CD4-positive, alpha-beta T cell (primary cell): Measurements from ENCODE around the gene SERINC1. TPM values are rescaled to one million over a fixed set of nuclear protein-coding genes. Genes with fewer than 3 reads are reported as not detected.

Experiments used
- ATAC-seq: fragments of 200-7000 bp; cut with Tn5 transposase; one replicate; pipeline ENCODE4 v1.10.0; 2022; ENCODE audit warnings: mild to moderate bottlenecking; ENCODE audit not compliant: poor library complexity
- CTCF ChIA-PET: fragments of 350-600 bp; sonication (Branson Sonifier 250); formaldehyde crosslinking; loops from one replicate; lab custom pipeline; 2021; ENCODE audit warnings: antibody characterized with exemption, inconsistent platforms; lab: Charles Lee
- POLR2A ChIA-PET: fragments of 350-600 bp; sonication (Branson Sonifier 250); formaldehyde crosslinking; loops from one replicate; lab custom pipeline; 2021; ENCODE audit warnings: antibody characterized with exemption, inconsistent platforms; lab: Charles Lee
- DNase-seq, 14 experiments: peaks; one replicate each; pipeline ENCODE4 v3.0.0-alpha.2; 2013 to 2020; ENCODE audit warnings: mixed read lengths in 2 of 14
- H3K27ac ChIP-seq, 2 donors: one replicate each; pipeline versions ENCODE4 v1.5.1 to v1.7.0; 2013; ENCODE audit warnings: low read length in 2 of 2, low read depth in 1 of 2, mild to moderate bottlenecking in 1 of 2
- H3K27me3 ChIP-seq, 2 experiments: 1 replicate in 1 of 2; 2 replicates in 1 of 2; pipeline versions ENCODE4 v1.6.1 to v1.7.0; 2013; ENCODE audit warnings: low read length in 2 of 2, control low read depth in 1 of 2, mild to moderate bottlenecking in 1 of 2, moderate library complexity in 1 of 2; ENCODE audit not compliant: insufficient read depth in 2 of 2, control insufficient read depth in 1 of 2
- H3K36me3 ChIP-seq: one replicate; pipeline ENCODE4 v1.6.1; 2013; ENCODE audit warnings: low read length, control low read depth; ENCODE audit not compliant: insufficient read depth
- H3K4me1 ChIP-seq: one replicate; pipeline ENCODE4 v1.6.1; 2013; ENCODE audit warnings: low read length, control low read depth; ENCODE audit not compliant: insufficient read depth
- H3K4me3 ChIP-seq: one replicate; pipeline ENCODE4 v1.5.1; 2013; ENCODE audit warnings: mild to moderate bottlenecking, low read length, moderate library complexity
- H3K9me3 ChIP-seq, 2 experiments: 1 replicate in 1 of 2; 2 replicates in 1 of 2; pipeline versions ENCODE4 v1.6.1 to v1.7.0; 2013; ENCODE audit warnings: low read length in 2 of 2, mild to moderate bottlenecking in 2 of 2, control low read depth in 1 of 2, moderate library complexity in 1 of 2; ENCODE audit not compliant: control insufficient read depth in 1 of 2, insufficient read depth in 1 of 2
- H3K27ac Mint-ChIP-seq: one replicate; pipeline ENCODE4 v1.8.0; 2020; ENCODE audit warnings: mixed read lengths
- H3K27me3 Mint-ChIP-seq: one replicate; pipeline ENCODE4 v1.8.0; 2021; ENCODE audit warnings: mixed read lengths
- H3K36me3 Mint-ChIP-seq: one replicate; pipeline ENCODE4 v1.8.0; 2021; ENCODE audit warnings: low read depth, mixed read lengths
- H3K4me1 Mint-ChIP-seq: one replicate; pipeline ENCODE4 v1.8.0; 2021; ENCODE audit warnings: low read depth, mixed read lengths
- H3K4me3 Mint-ChIP-seq: one replicate; pipeline ENCODE4 v1.8.0; 2020; ENCODE audit warnings: mild to moderate bottlenecking, mixed read lengths
- H3K9me3 Mint-ChIP-seq: one replicate; pipeline ENCODE4 v1.8.0; 2020; ENCODE audit warnings: mixed read lengths
- intact Hi-C, 2 experiments: fragments of 100-400 bp; cut with DNase I in 1 of 2; cut with micrococcal nuclease in 1 of 2; formaldehyde crosslinking; loops; one replicate each; pipeline versions ENCODE4 v1.15.1 to v1.9.0; 2023 to 2025; cut with DNase I, micrococcal nuclease
- total RNA-seq, 174 experiments: library from RNA in 2 of 174; stranded (reverse) in 2 of 174; gene quantifications; one replicate each; pipeline ENCODE4 v1.2.3 and lab custom pipeline; 2021 to 2026
- TF ChIP-seq, protein P1 (sequence below): fragments of 200-600 bp; IDR thresholded peaks from one replicate; pipeline ENCODE4 v1.8.0; 2022; ENCODE audit warnings: antibody characterized with exemption, mild to moderate bottlenecking

SERINC1 gene
- total RNA-seq, 2 experiments from 2014 or later: 175 to 178 TPM

DNA sequence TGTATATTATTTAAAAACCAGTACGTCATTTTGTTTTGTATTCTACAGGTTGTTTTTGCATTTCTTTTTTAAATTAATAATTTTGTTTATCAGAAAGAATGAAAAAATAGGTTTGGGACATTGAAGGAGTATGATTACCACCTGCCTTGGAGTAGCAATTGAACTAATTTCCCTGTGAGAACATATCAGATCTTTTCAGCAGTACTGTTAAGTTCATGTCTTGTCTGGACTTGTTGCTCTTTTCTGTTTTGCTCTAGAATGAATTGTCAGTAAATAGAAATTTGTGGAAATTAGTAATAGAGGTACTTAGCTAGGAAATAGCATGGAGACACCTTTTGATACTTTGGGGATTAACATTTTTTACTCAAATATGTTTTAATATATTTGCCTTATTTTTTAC, 47.9 kb downstream of the SERINC1 start:
- peaks cover 8% of the 10 kb centered on the region for H3K4me1 Mint-ChIP-seq
- ATAC-seq (no peak), DNase-seq (no peak)
- H3K9me3 Mint-ChIP-seq: no peaks in the 10 kb centered on the region
- no peaks in the 10 kb centered on the region for H3K4me1 ChIP-seq
- no peaks in the 10 kb centered on the region for H3K27me3 ChIP-seq
- H3K9me3 ChIP-seq: no peaks in the 10 kb centered on the region
- H3K4me3 Mint-ChIP-seq: no peak overlapping the region
- ChIA-PET CTCF (no interaction called here), POLR2A (interaction anchor here (0.7 to 1.5 kb wide), 3 partner anchors 8 to 31 kb away, joined by 3 to 4 read pairs (median 3); no protein-coding TSS in a partner anchor)
- peaks cover 85% of the 10 kb centered on the region for H3K36me3 Mint-ChIP-seq
- no peak overlapping the region for H3K4me3 ChIP-seq
- H3K27me3 Mint-ChIP-seq: no peaks in the 10 kb centered on the region
- TF ChIP-seq, protein P1, sequence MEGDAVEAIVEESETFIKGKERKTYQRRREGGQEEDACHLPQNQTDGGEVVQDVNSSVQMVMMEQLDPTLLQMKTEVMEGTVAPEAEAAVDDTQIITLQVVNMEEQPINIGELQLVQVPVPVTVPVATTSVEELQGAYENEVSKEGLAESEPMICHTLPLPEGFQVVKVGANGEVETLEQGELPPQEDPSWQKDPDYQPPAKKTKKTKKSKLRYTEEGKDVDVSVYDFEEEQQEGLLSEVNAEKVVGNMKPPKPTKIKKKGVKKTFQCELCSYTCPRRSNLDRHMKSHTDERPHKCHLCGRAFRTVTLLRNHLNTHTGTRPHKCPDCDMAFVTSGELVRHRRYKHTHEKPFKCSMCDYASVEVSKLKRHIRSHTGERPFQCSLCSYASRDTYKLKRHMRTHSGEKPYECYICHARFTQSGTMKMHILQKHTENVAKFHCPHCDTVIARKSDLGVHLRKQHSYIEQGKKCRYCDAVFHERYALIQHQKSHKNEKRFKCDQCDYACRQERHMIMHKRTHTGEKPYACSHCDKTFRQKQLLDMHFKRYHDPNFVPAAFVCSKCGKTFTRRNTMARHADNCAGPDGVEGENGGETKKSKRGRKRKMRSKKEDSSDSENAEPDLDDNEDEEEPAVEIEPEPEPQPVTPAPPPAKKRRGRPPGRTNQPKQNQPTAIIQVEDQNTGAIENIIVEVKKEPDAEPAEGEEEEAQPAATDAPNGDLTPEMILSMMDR: no peak
- no peak overlapping the region for H3K27ac Mint-ChIP-seq
- no peak overlapping the region for H3K27ac ChIP-seq
- intact Hi-C loops: no loop called here
- H3K36me3 ChIP-seq: peaks cover 72% of the 10 kb centered on the region

DNA sequence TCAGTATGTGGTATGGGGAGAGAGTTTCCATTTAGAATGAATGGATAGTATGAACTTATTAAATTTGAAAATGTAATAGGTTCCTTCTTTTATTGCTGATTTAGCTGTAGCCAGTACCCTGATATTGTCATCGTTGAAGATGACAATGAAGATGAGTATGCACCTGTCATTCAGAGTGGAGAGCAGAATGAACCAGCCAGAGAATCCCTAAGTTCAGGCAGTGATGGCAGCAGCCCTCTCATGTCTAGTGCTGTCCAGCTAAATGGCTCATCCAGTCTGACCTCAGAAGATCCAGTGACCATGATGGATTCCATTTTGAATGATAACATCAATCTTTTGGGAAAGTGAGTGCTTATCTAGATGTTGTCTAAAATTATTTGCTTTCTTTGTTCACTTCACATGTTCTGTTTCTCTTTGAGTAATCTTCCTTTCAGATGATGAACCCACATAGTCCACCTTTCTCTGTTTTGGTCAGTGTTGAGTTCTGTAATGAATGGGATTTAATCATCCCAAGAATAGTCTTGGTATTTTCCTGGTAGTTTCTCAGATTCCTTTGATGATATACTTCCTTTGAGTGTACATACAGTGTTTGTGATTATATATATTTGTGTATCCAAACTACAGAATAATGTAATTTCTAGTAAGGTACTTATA, 48.9 kb downstream of the SERINC1 start:
- intact Hi-C loops: no loop called here
- Mint-ChIP-seq H3K4me3 (no peak overlapping the region), H3K4me1 (peaks cover 5% of the 10 kb centered on the region), H3K36me3 (peaks cover 86% of the 10 kb centered on the region), H3K27ac (no peak overlapping the region), H3K27me3 (no peaks in the 10 kb centered on the region), H3K9me3 (no peaks in the 10 kb centered on the region)
- no peaks in the 10 kb centered on the region for H3K4me1 ChIP-seq
- H3K9me3 ChIP-seq: no peaks in the 10 kb centered on the region
- H3K36me3 ChIP-seq: peaks cover 71% of the 10 kb centered on the region
- TF ChIP-seq, protein P1: no peak
- DNase-seq (no peak), ATAC-seq (no peak)
- ChIA-PET CTCF (no interaction called here), POLR2A (interaction anchor here (0.7 to 1.2 kb wide), 2 partner anchors 9 to 32 kb away, joined by 3 to 4 read pairs; no protein-coding TSS in a partner anchor)
- no peaks in the 10 kb centered on the region for H3K27me3 ChIP-seq
- no peak overlapping the region for H3K4me3 ChIP-seq
- H3K27ac ChIP-seq: no peak overlapping the region

DNA sequence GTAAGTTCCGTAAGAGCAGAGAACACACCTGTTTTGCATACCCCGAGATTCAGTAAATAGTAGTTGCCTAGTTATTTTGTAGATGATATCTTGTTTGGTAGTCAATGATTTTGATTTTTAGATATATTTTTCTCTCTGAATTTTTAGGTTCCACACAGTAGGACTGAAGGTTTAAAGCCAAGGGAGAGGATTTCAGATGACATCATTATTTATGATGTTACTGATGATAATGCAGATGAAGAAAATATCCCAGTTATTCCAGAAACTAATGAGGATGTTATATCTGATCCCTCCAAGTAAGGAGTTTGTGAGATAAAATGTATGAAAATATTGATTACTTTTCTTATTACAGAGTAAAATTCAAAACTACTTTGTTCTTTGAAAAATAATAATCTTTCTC, 49.6 kb downstream of the SERINC1 start:
- intact Hi-C loops: no loop called here
- Mint-ChIP-seq H3K9me3 (no peaks in the 10 kb centered on the region), H3K4me1 (peaks cover 10% of the 10 kb centered on the region), H3K36me3 (peaks cover 87% of the 10 kb centered on the region), H3K27ac (no peak overlapping the region), H3K27me3 (no peaks in the 10 kb centered on the region), H3K4me3 (no peak overlapping the region)
- POLR2A ChIA-PET: no interaction called here
- H3K9me3 ChIP-seq: no peaks in the 10 kb centered on the region
- CTCF ChIA-PET: no interaction called here
- H3K36me3 ChIP-seq: peaks cover 67% of the 10 kb centered on the region
- ATAC-seq (no peak), DNase-seq (no peak)
- no peak overlapping the region for H3K27ac ChIP-seq
- H3K27me3 ChIP-seq: no peaks in the 10 kb centered on the region
- no peak overlapping the region for H3K4me3 ChIP-seq
- H3K4me1 ChIP-seq: no peaks in the 10 kb centered on the region
- TF ChIP-seq, protein P1: no peak
